ENCODE measurements around the gene AIMP1. TPM values are rescaled to one million over a fixed set of nuclear protein-coding genes. Genes with fewer than 3 reads are reported as not detected.
A peak's percentile ranks its signal among the peaks of the same experiment; 100 is the strongest.
"Not testable (repeated sequence)": the region's sequence is repeated elsewhere in the genome, so short reads cannot be mapped to it uniquely, and the experiment has no call there.

Gene AIMP1
- polyA plus RNA-seq, 3 donors: 15.2 to 65.6 (median 56.1) TPM

GRCh38 chr4:106318511-106318910, 2.2 kb downstream of the AIMP1 start:
- no peak overlapping the region for H3K9ac ChIP-seq (ENCODE audit: insufficient read depth, low read length, poor library complexity, severe bottlenecking)
- peak overlapping the region in 2 of 7 donors; percentile 30 to 65 for H3K27ac Mint-ChIP-seq

DNA sequence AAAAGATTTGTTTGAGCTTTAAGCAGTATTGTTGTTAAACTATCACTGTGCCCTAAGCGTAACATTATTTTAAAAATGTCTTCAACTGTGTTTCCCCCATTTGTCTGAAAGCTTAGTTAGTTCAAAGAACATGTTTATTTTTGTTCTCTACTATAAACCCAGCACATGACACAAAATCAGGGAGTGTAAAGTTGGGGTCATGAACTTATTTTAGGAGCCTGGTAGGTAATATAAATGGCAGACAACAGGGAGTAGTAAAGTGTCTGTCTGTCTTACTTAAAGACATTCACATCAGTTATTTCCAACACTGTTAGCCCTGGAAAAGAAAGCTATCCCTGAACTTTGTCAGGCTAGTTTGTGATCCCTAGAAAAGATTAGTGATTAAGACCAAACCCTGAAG, 3.9 kb downstream of the AIMP1 start:
- H3K79me2 ChIP-seq (ENCODE audit: insufficient read depth, low read length): peaks cover 75% of the 10 kb centered on the region
- H3K4me3 Mint-ChIP-seq: no peak overlapping the region
- peaks cover 11% of the 10 kb centered on the region for H3K4me1 Mint-ChIP-seq
- H3K4me1 ChIP-seq (ENCODE audit: control insufficient read depth in 1 of 2, insufficient read depth in 2 of 2, low read length in 2 of 2): peaks cover 16 to 18% of the 10 kb centered on the region in 2 donors
- H3K9me3 Mint-ChIP-seq: peaks cover 0 to 9% (median 3%) of the 10 kb centered on the region in 7 donors
- H3K27me3 ChIP-seq (ENCODE audit: control insufficient read depth in 2 of 2, insufficient read depth in 2 of 2, low read length in 2 of 2): no peaks in the 10 kb centered on the region
- no peak for DNase-seq
- H3K4me2 ChIP-seq (replicated peaks; ENCODE audit: extremely low read depth, low read length, poor library complexity, severe bottlenecking): no peak overlapping the region
- no peak overlapping the region for H2AFZ ChIP-seq (ENCODE audit: insufficient read depth, low read depth, low read length, poor library complexity, severe bottlenecking)
- WGBS (ENCODE audit: insufficient coverage): no CpG with 5 or more reads among the region's 1 CpG
- peak overlapping the region in 2 of 7 donors; percentile 52 to 68 for H3K27ac Mint-ChIP-seq
- no peak overlapping the region for H3K4me3 ChIP-seq (replicated peaks in 1 of 3; ENCODE audit: low read depth in 2 of 3, low read length in 3 of 3)
- H3K9me3 ChIP-seq (replicated peaks in 1 of 2; ENCODE audit: control insufficient read depth in 1 of 2, insufficient read depth in 1 of 2, low read length in 2 of 2): no peaks in the 10 kb centered on the region
- peaks cover 13 to 21% of the 10 kb centered on the region in 2 donors for H3K36me3 ChIP-seq (replicated peaks in 1 of 2; ENCODE audit: control insufficient read depth in 1 of 2, insufficient read depth in 2 of 2, low read length in 2 of 2)
- no peak for TF ChIP-seq CTCF (IDR thresholded peaks at IDR 0.05)
- intact Hi-C loops (cut with micrococcal nuclease): no loop called here
- H3K27me3 Mint-ChIP-seq (ENCODE audit: low read depth in 3 of 3): no peaks in the 10 kb centered on the region
- H4K20me1 ChIP-seq (ENCODE audit: insufficient read depth, low read length): no peaks in the 10 kb centered on the region
- H3K9ac ChIP-seq (ENCODE audit: insufficient read depth, low read length, poor library complexity, severe bottlenecking): no peak overlapping the region
- H3K36me3 Mint-ChIP-seq: peaks cover 20 to 23% of the 10 kb centered on the region in 2 donors
- no peak overlapping the region for H3K27ac ChIP-seq (ENCODE audit: low read depth in 1 of 2, low read length in 2 of 2)

More at GRCh38 chr4:106318511-106318910, 2.2 kb downstream of the AIMP1 start:
- H3K4me1 ChIP-seq (ENCODE audit: control insufficient read depth in 1 of 2, insufficient read depth in 2 of 2, low read length in 2 of 2): peaks cover 20 to 25% of the 10 kb centered on the region in 2 donors
- intact Hi-C loops (cut with micrococcal nuclease): no loop called here
- H2AFZ ChIP-seq (ENCODE audit: insufficient read depth, low read depth, low read length, poor library complexity, severe bottlenecking): no peak overlapping the region
- H3K79me2 ChIP-seq (ENCODE audit: insufficient read depth, low read length): peaks cover 84% of the 10 kb centered on the region
- peaks cover 15 to 20% of the 10 kb centered on the region in 2 donors for H3K36me3 Mint-ChIP-seq
- no peaks in the 10 kb centered on the region for H4K20me1 ChIP-seq (ENCODE audit: insufficient read depth, low read length)
- no peak overlapping the region for H3K4me3 Mint-ChIP-seq
- H3K27me3 ChIP-seq (ENCODE audit: control insufficient read depth in 2 of 2, insufficient read depth in 2 of 2, low read length in 2 of 2): no peaks in the 10 kb centered on the region
- no peak for TF ChIP-seq CTCF (IDR thresholded peaks at IDR 0.05)
- no peak overlapping the region for H3K4me3 ChIP-seq (replicated peaks in 1 of 3; ENCODE audit: low read depth in 2 of 3, low read length in 3 of 3)
- peaks cover 0 to 9% (median 3%) of the 10 kb centered on the region in 7 donors for H3K9me3 Mint-ChIP-seq
- peaks cover 5 to 13% of the 10 kb centered on the region in 2 donors for H3K36me3 ChIP-seq (replicated peaks in 1 of 2; ENCODE audit: control insufficient read depth in 1 of 2, insufficient read depth in 2 of 2, low read length in 2 of 2)
- H3K4me1 Mint-ChIP-seq: peaks cover 18% of the 10 kb centered on the region
- no peak overlapping the region for H3K4me2 ChIP-seq (replicated peaks; ENCODE audit: extremely low read depth, low read length, poor library complexity, severe bottlenecking)
- no peaks in the 10 kb centered on the region for H3K9me3 ChIP-seq (replicated peaks in 1 of 2; ENCODE audit: control insufficient read depth in 1 of 2, insufficient read depth in 1 of 2, low read length in 2 of 2)
- no peak overlapping the region for H3K27ac ChIP-seq (ENCODE audit: low read depth in 1 of 2, low read length in 2 of 2)
- peak in 1 of 3 donors; percentile 37 for DNase-seq
- no peaks in the 10 kb centered on the region for H3K27me3 Mint-ChIP-seq (ENCODE audit: low read depth in 3 of 3)

- peaks cover 11% of the 10 kb centered on the region for H3K4me1 Mint-ChIP-seq
- Histone ChIP-seq H3K79me2 (ENCODE audit: insufficient read depth, low read length) (peaks cover 68% of the 10 kb centered on the region), H3K4me1 (ENCODE audit: control insufficient read depth in 1 of 2, insufficient read depth in 2 of 2, low read length in 2 of 2) (peaks cover 12 to 14% of the 10 kb centered on the region in 2 donors), H3K36me3 (replicated peaks in 1 of 2; ENCODE audit: control insufficient read depth in 1 of 2, insufficient read depth in 2 of 2, low read length in 2 of 2) (peaks cover 20 to 31% of the 10 kb centered on the region in 2 donors)
- H3K27me3 ChIP-seq (ENCODE audit: control insufficient read depth in 2 of 2, insufficient read depth in 2 of 2, low read length in 2 of 2); H3K27ac ChIP-seq (ENCODE audit: low read depth in 1 of 2, low read length in 2 of 2); H3K4me3 Mint-ChIP-seq; H3K27me3 Mint-ChIP-seq (ENCODE audit: low read depth in 3 of 3); H3K9me3 ChIP-seq (replicated peaks in 1 of 2; ENCODE audit: control insufficient read depth in 1 of 2, insufficient read depth in 1 of 2, low read length in 2 of 2); H3K9me3 Mint-ChIP-seq; H2AFZ ChIP-seq (ENCODE audit: insufficient read depth, low read depth, low read length, poor library complexity, severe bottlenecking); intact Hi-C loops (cut with micrococcal nuclease); H3K9ac ChIP-seq (ENCODE audit: insufficient read depth, low read length, poor library complexity, severe bottlenecking); DNase-seq; H4K20me1 ChIP-seq (ENCODE audit: insufficient read depth, low read length); H3K4me3 ChIP-seq (replicated peaks in 1 of 3; ENCODE audit: low read depth in 2 of 3, low read length in 3 of 3); H3K4me2 ChIP-seq (replicated peaks; ENCODE audit: extremely low read depth, low read length, poor library complexity, severe bottlenecking): not testable (repeated sequence)
- peak overlapping the region in 2 of 7 donors; percentile 26 to 76 for H3K27ac Mint-ChIP-seq
- H3K36me3 Mint-ChIP-seq: peaks cover 20 to 24% of the 10 kb centered on the region in 2 donors
- 98% methylated on average over 17 of the region's 34 CpGs for WGBS (ENCODE audit: insufficient coverage)
Measured at GRCh38 chr4:106321168-106321567, 4.8 kb downstream of the AIMP1 start.

All from CD14-positive monocyte (primary cell).